GM12864 (cell line): ENCODE data around the gene NSL1.
"Not testable (repeated sequence)": the region's sequence is repeated elsewhere in the genome, so short reads cannot be mapped to it uniquely, and the experiment has no call there.

Experiments used
- DNase-seq: peaks from one replicate; pipeline ENCODE4 v3.0.0-alpha.2; 2011; ENCODE audit warnings: low read depth
- H3K4me3 ChIP-seq: 2 replicates; pipeline ENCODE4 v1.5.1; 2011; ENCODE audit warnings: mild to moderate bottlenecking, low read depth, low read length, control low read depth
- TF ChIP-seq, protein P1 (sequence below): IDR thresholded peaks from 2 replicates; pipeline ENCODE4 v1.5.1; 2011; ENCODE audit warnings: low read depth, mild to moderate bottlenecking, moderate library complexity, low read length, control low read depth, inconsistent platforms; ENCODE audit errors: missing control alignments

NSL1 gene, protein sequence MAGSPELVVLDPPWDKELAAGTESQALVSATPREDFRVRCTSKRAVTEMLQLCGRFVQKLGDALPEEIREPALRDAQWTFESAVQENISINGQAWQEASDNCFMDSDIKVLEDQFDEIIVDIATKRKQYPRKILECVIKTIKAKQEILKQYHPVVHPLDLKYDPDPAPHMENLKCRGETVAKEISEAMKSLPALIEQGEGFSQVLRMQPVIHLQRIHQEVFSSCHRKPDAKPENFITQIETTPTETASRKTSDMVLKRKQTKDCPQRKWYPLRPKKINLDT

DNA sequence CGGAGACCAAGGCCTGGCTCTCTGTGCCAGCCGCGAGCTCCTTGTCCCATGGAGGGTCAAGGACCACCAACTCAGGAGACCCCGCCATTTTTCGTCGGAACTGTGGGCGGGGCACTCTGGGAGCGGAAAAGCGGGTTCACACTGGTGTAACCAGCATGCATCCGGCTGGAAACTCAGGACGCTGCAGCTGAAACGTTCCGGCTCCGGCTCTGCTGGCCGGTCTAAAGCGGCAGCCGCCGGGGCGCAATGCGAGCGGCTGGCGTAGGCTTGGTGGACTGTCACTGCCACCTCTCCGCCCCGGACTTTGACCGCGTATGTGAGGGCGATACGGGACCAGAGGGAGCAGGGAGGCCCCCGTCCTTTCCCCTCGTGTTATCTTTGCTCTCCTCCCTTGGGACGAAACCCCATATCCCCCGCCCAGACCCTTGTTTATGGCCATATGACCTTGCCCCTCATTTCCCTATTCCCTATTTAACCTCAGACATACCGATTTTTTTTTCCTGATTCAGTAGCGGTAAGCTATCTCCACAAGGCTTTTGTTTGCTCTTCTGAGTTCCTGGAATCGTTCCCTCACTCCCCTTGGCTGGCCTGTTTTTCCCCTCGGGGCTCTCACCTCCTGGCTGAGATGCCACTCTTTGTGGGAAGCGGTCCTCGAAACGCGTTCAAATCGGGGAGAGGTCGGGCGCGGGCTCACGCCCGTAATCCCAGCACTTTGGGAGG, at the start of gene NSL1, which contains the start of gene TATDN3:
Gene NSL1 (minus strand): TSS at position 102 of the 720 bp plus-strand sequence. CDS start 14 bp downstream, at position 88.
Gene TATDN3 (plus strand): TSS at position 219 of the 720 bp plus-strand sequence. CDS start 28 bp downstream, at position 247.
- TF ChIP-seq, protein P1, sequence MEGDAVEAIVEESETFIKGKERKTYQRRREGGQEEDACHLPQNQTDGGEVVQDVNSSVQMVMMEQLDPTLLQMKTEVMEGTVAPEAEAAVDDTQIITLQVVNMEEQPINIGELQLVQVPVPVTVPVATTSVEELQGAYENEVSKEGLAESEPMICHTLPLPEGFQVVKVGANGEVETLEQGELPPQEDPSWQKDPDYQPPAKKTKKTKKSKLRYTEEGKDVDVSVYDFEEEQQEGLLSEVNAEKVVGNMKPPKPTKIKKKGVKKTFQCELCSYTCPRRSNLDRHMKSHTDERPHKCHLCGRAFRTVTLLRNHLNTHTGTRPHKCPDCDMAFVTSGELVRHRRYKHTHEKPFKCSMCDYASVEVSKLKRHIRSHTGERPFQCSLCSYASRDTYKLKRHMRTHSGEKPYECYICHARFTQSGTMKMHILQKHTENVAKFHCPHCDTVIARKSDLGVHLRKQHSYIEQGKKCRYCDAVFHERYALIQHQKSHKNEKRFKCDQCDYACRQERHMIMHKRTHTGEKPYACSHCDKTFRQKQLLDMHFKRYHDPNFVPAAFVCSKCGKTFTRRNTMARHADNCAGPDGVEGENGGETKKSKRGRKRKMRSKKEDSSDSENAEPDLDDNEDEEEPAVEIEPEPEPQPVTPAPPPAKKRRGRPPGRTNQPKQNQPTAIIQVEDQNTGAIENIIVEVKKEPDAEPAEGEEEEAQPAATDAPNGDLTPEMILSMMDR, result no peak
- peak; percentile 93 for DNase-seq
- H3K4me3 ChIP-seq, result peak within 1 kb of the TSS; percentile 87

DNA sequence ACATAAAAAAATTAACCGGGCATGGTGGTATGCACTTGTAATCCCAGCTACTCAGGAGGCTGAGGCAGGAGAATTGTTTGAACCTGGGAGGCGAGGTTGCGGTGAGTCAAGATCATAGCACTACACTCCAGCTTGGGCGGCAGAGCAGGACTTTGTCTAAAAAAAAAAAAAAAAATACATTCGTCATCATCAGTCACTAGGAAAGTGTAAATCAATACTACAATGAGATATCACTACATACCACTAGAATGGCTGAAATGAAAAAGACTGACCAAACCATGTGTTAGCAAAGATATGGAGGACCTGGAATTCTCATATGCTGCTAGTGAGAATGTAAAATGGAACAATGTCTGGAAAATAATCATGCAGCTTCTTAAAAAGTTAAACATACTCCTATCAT, 46.6 kb upstream of the NSL1 start:
- H3K4me3 ChIP-seq, result no peak overlapping the region
- TF ChIP-seq, protein P1, result no peak
- DNase-seq, result no peak

DNA sequence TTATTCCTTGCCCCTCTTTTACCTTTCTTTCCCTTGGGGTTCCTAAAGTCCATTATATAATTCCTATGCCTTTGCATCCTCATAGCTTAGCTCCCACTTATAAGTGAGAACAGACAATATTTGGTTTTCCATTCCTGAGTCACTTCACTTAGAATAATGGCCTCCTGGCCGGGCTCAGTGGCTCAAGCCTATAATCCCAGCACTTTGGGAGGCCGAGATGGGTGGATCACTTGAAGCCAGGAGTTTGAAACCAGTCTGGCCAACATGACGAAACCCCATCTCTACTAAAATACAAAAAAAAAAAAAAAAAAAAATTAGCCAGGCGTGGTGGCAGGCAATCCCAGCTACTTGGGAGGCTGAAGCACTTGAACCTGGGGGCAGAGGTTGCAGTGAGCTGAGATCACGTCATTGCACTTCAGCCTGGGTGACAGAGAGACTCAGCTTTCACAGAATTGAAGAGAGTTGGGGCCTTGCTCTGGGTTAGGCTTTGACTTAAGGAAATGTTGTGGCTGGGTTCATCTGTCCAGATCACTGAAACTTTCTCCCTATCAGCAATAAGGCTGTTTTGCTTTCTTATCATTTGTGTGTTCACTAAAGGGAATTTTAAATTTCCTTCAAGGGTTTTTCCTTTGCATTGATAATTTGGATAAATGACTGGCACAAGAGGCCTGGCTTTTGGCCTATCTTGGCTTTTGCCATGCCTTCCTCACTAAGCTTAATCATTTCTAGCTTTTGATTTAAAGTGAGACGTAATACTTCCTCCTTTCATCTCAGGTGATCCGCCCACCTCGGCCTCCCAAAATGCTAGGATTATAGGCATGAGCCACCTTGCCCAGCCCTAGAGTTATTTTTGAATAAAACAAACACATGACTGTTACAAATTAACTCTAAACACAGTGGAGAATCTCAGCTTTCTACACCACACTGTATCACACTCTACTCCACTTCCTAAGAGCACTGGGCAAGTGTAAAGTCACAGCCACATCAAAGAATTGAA, 41.9 kb upstream of the NSL1 start:
- not testable (repeated sequence) for DNase-seq, H3K4me3 ChIP-seq

DNA sequence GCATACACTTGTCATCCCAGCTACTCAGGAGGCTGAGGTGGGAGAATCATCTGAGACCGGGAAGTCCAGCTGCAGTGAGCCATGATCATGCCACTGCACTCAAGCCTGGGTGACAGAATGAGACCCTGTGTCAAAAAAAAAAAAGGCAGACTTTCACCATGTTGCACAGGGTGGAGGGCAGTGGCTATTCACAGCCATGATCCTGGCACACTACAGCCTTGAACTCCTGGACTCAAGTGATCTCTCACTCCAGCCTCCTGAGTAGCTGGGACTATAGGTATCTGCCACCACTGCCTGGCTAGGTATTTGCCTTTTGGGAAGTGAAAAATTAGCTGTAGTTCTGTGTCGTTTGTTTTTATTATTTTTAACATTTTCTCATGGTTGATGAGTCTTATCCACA, 36.8 kb upstream of the NSL1 start:
- no peak for DNase-seq
- TF ChIP-seq, protein P1, result no peak
- no peak overlapping the region for H3K4me3 ChIP-seq

DNA sequence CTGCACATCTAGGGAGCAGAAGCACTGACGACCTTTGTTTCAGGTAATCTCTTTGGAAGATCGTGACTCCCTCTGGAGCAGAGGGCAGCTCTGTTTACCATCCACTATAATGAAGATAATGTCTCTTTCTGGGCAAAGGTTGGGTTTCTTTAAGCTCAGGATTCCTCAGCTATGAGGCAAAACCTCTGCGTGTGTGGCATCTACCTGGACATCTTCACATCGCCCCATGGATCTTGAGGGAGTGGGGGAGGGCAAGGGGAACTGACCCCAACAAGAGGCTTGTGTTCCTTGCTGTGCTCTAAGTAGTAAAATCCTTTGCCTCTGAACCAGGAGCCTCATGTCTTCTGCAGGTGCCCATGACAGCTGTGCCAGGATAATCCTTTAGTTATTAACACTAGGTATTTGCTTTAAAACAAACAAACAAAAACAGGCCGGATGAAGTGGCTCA, 36.3 kb upstream of the NSL1 start:
- DNase-seq, result no peak
- TF ChIP-seq, protein P1, result no peak
- H3K4me3 ChIP-seq, result no peak overlapping the region

DNA sequence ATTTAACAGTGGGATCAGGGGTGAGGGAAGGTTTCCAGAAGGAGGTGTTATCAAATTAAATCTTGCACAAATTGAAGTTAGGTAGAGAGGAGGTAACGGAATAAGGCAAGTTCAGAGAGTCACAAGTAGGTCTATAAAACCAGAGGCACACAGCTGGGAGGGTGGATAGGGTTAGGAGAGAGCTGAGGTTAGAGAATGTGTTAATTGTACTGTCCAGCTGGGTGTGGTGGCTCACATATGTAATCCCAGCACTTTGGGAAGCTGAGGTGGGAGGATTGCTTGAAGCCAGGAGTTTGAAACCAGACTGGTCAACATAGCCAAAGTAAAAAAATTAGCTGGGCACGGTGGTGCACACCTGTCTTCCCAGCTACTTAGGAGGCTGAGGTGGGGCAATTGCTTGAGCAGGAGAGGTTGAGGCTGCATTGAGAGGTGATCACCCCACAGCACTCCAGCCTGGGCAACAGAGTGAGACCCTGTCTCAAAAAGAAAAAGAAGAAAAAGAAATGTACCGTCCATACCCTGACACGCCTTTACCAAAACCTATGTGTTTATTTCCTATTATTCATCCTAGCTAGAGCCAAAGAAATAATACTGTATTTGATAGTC, 35.7 kb upstream of the NSL1 start:
- no peak overlapping the region for H3K4me3 ChIP-seq
- TF ChIP-seq, protein P1, result no peak
- no peak for DNase-seq
